Measurements from ENCODE around the gene PTPA.

- TF ChIP-seq ZBTB11 (tag by site-specific recombination; conservative IDR thresholded peaks at IDR 0.05; ENCODE audit: low read depth) (no peak), CTCF (tag by site-specific recombination; IDR thresholded peaks at IDR 0.05) (no peak), ZNF211 (tag by site-specific recombination; IDR thresholded peaks at IDR 0.05; ENCODE audit: low read depth) (no peak), MYNN (tag by site-specific recombination; IDR thresholded peaks at IDR 0.05; ENCODE audit: borderline replicate concordance) (no peak), KLF17 (tag by site-specific recombination; IDR thresholded peaks at IDR 0.05) (no peak), ZNF449 (tag by site-specific recombination; IDR thresholded peaks at IDR 0.05) (no peak), ZBTB1 (tag by site-specific recombination; IDR thresholded peaks at IDR 0.05) (no peak), ZNF561 (tag by site-specific recombination; IDR thresholded peaks at IDR 0.05; ENCODE audit: borderline replicate concordance) (no peak), ZNF138 (tag by site-specific recombination; IDR thresholded peaks at IDR 0.05; ENCODE audit: borderline replicate concordance) (no peak), YY1 (tag by site-specific recombination; IDR thresholded peaks at IDR 0.05) (no peak), ZIC2 (tag by site-specific recombination; IDR thresholded peaks at IDR 0.05) (no peak), KLF8 (tag by site-specific recombination; IDR thresholded peaks at IDR 0.05) (no peak), REST (tag by site-specific recombination; IDR thresholded peaks at IDR 0.05) (no peak), ZNF768 (tag by site-specific recombination; IDR thresholded peaks at IDR 0.05) (no peak)
Measured at GRCh38 chr9:129079829-129080228, 31.4 kb upstream of the PTPA start.

Measured in HEK293 (cell line).